GM12892 (cell line): Measurements from ENCODE around the gene TOR1B.

Source experiments
- POLR2A ChIP-seq: IDR thresholded peaks from 2 replicates; pipeline ENCODE4 v1.6.1; 2011; ENCODE audit warnings: low read depth, low read length, control low read depth
- POLR2AphosphoS5 ChIP-seq: IDR thresholded peaks from 2 replicates; pipeline ENCODE4 v1.6.1; 2011; ENCODE audit warnings: low read depth, low read length, control low read depth

DNA sequence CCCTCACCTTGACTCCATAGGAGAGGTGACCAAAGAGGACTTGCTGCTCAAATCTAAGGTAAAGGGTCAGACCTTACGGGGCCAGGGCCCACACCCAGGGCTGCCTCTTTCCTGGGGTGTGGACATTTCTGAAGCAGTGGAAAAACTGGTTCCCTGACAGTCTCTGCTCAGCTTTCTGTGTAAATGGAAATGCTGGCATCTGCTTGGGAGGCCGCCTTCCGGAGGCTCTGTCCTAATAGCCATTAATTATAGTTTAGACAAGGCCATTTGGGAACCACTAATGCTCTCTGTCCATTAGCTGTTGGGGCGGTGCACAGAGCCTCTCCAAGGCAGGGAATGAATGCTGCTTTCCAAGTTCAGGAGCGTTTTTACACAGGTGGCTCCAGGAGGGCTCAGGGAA lies 49.6 kb downstream of the TOR1B start:
- no peak for TF ChIP-seq POLR2A
- no peak for TF ChIP-seq POLR2AphosphoS5
